ENCODE data around the gene GALNT17. TPM values are rescaled to one million over a fixed set of nuclear protein-coding genes. Genes with fewer than 3 reads are reported as not detected.

GALNT17 gene
- total and polyA plus RNA-seq, 11 donors, result 16.9 to 116 (median 73.1) TPM

DNA sequence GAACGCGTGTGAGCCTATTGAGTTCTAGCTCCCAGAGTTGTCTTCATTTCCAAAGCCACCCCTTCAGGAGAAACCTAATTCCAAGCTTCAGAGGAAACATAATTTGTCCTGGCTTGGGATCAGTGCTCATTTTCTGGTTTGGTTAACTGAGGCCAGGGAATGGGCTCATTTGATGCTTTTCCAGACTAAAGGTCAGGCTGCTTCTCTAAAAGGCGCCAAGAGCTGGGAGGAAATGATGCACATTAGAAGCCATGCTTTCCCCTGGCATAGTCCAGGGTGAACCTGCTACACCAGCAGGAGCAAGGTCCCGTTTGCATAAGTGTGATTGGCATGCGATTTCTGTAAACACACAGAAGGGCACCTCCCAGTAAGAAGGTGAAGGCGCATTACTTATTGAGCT, 435.0 kb downstream of the GALNT17 start:
- intact Hi-C loops (cut with DNase I), result no loop called here
- Histone ChIP-seq H3K4me3 (no peak overlapping the region), H3K36me3 (no peaks in the 10 kb centered on the region), H3K4me1 (no peaks in the 10 kb centered on the region), H3K27ac (no peak overlapping the region), H3K27me3 (no peaks in the 10 kb centered on the region), H3K9me3 (peaks cover 0 to 9% (median 0%) of the 10 kb centered on the region in 12 donors)
- WGBS, 4 donors, result 84 to 90% (median 89%) methylated on average over 6 of the region's 6 CpGs
- no peak for TF ChIP-seq POLR2A (IDR thresholded peaks at IDR 0.05)
- TF ChIP-seq, protein P1, sequence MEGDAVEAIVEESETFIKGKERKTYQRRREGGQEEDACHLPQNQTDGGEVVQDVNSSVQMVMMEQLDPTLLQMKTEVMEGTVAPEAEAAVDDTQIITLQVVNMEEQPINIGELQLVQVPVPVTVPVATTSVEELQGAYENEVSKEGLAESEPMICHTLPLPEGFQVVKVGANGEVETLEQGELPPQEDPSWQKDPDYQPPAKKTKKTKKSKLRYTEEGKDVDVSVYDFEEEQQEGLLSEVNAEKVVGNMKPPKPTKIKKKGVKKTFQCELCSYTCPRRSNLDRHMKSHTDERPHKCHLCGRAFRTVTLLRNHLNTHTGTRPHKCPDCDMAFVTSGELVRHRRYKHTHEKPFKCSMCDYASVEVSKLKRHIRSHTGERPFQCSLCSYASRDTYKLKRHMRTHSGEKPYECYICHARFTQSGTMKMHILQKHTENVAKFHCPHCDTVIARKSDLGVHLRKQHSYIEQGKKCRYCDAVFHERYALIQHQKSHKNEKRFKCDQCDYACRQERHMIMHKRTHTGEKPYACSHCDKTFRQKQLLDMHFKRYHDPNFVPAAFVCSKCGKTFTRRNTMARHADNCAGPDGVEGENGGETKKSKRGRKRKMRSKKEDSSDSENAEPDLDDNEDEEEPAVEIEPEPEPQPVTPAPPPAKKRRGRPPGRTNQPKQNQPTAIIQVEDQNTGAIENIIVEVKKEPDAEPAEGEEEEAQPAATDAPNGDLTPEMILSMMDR (IDR thresholded peaks at IDR 0.05), result no peak
- DNase-seq, result no peak
- ATAC-seq, result no peak

DNA sequence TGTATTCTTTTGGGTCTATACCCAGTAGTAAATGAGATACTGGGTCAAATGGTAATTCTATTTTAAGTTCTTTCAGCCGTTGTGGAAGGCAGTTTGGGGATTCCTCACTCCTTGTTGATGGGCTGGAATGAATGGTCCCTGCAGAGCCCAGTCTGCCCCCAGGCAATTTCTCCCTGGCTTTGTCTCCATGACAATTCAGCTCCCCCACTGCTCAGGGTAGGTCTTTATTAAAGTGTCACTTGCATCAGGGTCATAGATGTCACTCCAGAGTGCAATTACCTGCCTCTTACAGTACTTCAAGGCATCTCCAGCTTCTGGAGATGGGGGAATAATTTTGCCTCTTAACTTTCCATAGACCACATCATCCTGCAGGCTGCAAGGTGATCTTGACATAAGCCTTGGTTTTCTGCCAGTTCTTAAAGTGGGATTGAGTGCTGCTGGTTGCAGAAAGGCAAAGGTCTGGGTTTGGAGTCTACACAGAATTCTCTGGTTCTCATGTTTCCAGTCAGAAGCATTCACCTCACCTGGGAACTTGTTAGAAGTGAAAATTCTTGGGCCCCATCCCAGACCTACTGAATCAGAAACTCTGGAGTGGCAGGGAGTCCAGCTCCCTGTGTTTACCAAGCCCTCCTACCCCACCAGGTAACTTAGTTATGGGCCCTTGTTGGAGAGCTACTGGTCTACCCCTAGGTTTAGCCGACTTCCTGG, 442.4 kb downstream of the GALNT17 start:
- 52 to 62% (median 56%) methylated on average over 2 of the region's 2 CpGs for WGBS, 4 donors
- Histone ChIP-seq H3K36me3 (no peaks in the 10 kb centered on the region), H3K27ac (no peak overlapping the region), H3K27me3 (no peaks in the 10 kb centered on the region), H3K4me1 (no peaks in the 10 kb centered on the region), H3K9me3 (peaks cover 0 to 9% (median 0%) of the 10 kb centered on the region in 12 donors), H3K4me3 (no peak overlapping the region)
- ATAC-seq (peak in 1 of 4 donors; percentile 15), DNase-seq (no peak)
- intact Hi-C loops (cut with DNase I), result no loop called here
- TF ChIP-seq POLR2A (IDR thresholded peaks at IDR 0.05), result no peak
- TF ChIP-seq, protein P1 (IDR thresholded peaks at IDR 0.05), result no peak

DNA sequence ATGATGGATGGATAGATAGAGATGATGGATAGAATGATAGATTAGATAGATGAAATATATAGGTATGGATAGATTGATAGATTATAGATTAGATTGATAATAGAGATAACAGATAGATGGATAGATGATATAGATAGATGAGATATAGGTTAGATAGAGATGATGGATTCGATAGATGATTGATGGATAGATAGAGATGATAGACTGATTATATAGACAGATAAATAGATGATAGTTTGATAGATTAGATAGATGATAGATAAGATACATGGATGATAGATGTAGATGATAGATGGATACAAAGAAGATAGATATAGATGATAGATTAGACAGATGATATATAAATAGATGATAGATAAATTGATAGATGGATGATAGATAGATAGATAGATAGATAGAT, 448.1 kb downstream of the GALNT17 start:
- intact Hi-C loops (cut with DNase I), result no loop called here
- ATAC-seq, result no peak
- H3K4me1 ChIP-seq, result no peaks in the 10 kb centered on the region
- H3K27ac ChIP-seq, result no peak overlapping the region
- DNase-seq, result no peak
- TF ChIP-seq, protein P1 (IDR thresholded peaks at IDR 0.05), result no peak
- no peak for TF ChIP-seq POLR2A (IDR thresholded peaks at IDR 0.05)
- H3K27me3 ChIP-seq, result no peaks in the 10 kb centered on the region
- no peaks in the 10 kb centered on the region for H3K36me3 ChIP-seq
- 84 to 86% (median 86%) methylated on average over 1 of the region's 1 CpG for WGBS, 4 donors
- H3K9me3 ChIP-seq, result no peaks in the 10 kb centered on the region
- no peak overlapping the region for H3K4me3 ChIP-seq

DNA sequence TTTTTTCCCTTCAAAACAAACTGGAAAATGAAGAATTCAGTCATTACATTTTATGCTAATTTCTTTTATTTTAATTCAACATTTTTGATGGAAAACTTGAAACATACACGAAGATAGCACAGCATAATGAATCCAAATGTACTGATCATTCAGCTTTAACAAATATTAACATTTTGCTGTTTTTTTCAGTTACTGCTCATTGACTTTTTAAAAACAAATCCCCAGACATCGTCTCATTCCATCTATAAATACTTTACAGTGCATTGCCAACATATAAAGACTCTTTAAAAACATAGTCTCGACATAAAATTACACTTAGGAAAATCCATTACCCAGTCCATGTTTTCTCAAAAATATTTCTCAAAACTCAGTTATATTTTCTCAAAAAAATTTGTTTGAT, 452.3 kb downstream of the GALNT17 start:
- Histone ChIP-seq H3K4me1 (no peaks in the 10 kb centered on the region), H3K9me3 (peaks cover 0 to 15% (median 1%) of the 10 kb centered on the region in 12 donors), H3K27me3 (no peaks in the 10 kb centered on the region), H3K36me3 (no peaks in the 10 kb centered on the region), H3K4me3 (no peak overlapping the region), H3K27ac (no peak overlapping the region)
- no peak for DNase-seq
- ATAC-seq, result no peak
- intact Hi-C loops (cut with DNase I), result no loop called here
- TF ChIP-seq, protein P1 (IDR thresholded peaks at IDR 0.05), result no peak
- TF ChIP-seq POLR2A (IDR thresholded peaks at IDR 0.05), result no peak
- WGBS, 4 donors, result 66 to 72% (median 71%) methylated on average over 3 of the region's 3 CpGs

Measured in heart left ventricle (tissue), 16 donors.